Esophagus (tissue), 2 donors: ENCODE results near the gene PRR12. TPM values are rescaled to one million over a fixed set of nuclear protein-coding genes. Genes with fewer than 3 reads are reported as not detected.
"Not testable (repeated sequence)": the region's sequence is repeated elsewhere in the genome, so short reads cannot be mapped to it uniquely, and the experiment has no call there.

Experiments
- H3K27ac ChIP-seq, 2 donors: one replicate each; pipeline ENCODE4 v1.5.1; 2013; ENCODE audit warnings: low read depth in 2 of 2, mild to moderate bottlenecking in 2 of 2, inconsistent platforms in 1 of 2, low read length in 1 of 2, moderate library complexity in 1 of 2
- H3K27me3 ChIP-seq, 2 donors: one replicate each; pipeline ENCODE4 v1.6.1; 2013; ENCODE audit warnings: low read length in 2 of 2, control low read depth in 1 of 2, mild to moderate bottlenecking in 1 of 2; ENCODE audit not compliant: insufficient read depth in 2 of 2, control insufficient read depth in 1 of 2
- H3K36me3 ChIP-seq, 2 donors: one replicate each; pipeline ENCODE4 v1.6.1; 2013; ENCODE audit warnings: low read length in 1 of 2; ENCODE audit not compliant: control insufficient read depth in 2 of 2, insufficient read depth in 2 of 2
- H3K4me1 ChIP-seq, 2 donors: one replicate each; pipeline ENCODE4 v1.6.1; 2013; ENCODE audit warnings: low read length in 1 of 2; ENCODE audit not compliant: control insufficient read depth in 2 of 2, insufficient read depth in 2 of 2
- H3K4me3 ChIP-seq, 2 donors: one replicate each; pipeline ENCODE4 v1.5.1; 2013; ENCODE audit warnings: low read length in 2 of 2, mild to moderate bottlenecking in 2 of 2, low read depth in 1 of 2, moderate library complexity in 1 of 2
- H3K9me3 ChIP-seq, 2 donors: one replicate each; pipeline ENCODE4 v1.6.1; 2013; ENCODE audit warnings: mild to moderate bottlenecking in 2 of 2, low read depth in 1 of 2, low read length in 1 of 2, moderate library complexity in 1 of 2; ENCODE audit not compliant: control insufficient read depth in 2 of 2, insufficient read depth in 1 of 2
- WGBS, 2 donors: extraction: QIAGEN DNeasy Blood & Tissue Kit; methylation state at CpG; one replicate each; pipeline ENCODE4 v1.1.7; 2013; 5-methylcytosine and 5-hydroxymethylcytosine counted together
- polyA plus RNA-seq, 2 donors: library from polyadenylated mRNA; stranded (reverse); fragments of 200-250 nt; gene quantifications; one replicate each; pipeline ENCODE4 v1.2.3, GENCODE V29; 2013
- donor health status: healthy with polysubstance abuse.
- donor health status: Bipolar disorder and iron deficiency.

PRR12 gene
- polyA plus RNA-seq, 2 donors, result 4.8 to 11.2 TPM

- Histone ChIP-seq H3K4me1 (peaks cover 0 to 3% of the 10 kb centered on the region in 2 donors), H3K4me3 (no peak overlapping the region), H3K9me3 (no peaks in the 10 kb centered on the region), H3K36me3 (peaks cover 0 to 7% of the 10 kb centered on the region in 2 donors), H3K27me3 (no peaks in the 10 kb centered on the region), H3K27ac (no peak overlapping the region)
- 88 to 89% methylated on average over 9 of the region's 9 CpGs for WGBS, 2 donors
Measured at GRCh38 chr19:49629659-49630058, 38.7 kb downstream of the PRR12 start.

- Histone ChIP-seq H3K27ac (peak overlapping the region in 1 of 2 donors; percentile 33), H3K27me3 (no peaks in the 10 kb centered on the region), H3K4me3 (no peak overlapping the region), H3K4me1 (peaks cover 0 to 7% of the 10 kb centered on the region in 2 donors), H3K9me3 (no peaks in the 10 kb centered on the region), H3K36me3 (peaks cover 0 to 4% of the 10 kb centered on the region in 2 donors)
- WGBS, 2 donors, result 26 to 33% methylated on average over 9 of the region's 9 CpGs
Measured at GRCh38 chr19:49631014-49631588, 40.1 kb downstream of the PRR12 start.

- Histone ChIP-seq H3K27me3 (no peaks in the 10 kb centered on the region), H3K4me1 (peaks cover 4 to 7% of the 10 kb centered on the region in 2 donors), H3K36me3 (peaks cover 0 to 1% of the 10 kb centered on the region in 2 donors), H3K4me3 (no peak overlapping the region), H3K9me3 (no peaks in the 10 kb centered on the region), H3K27ac (no peak overlapping the region)
- WGBS, 2 donors, result 80 to 84% methylated on average over 19 of the region's 19 CpGs
Measured at GRCh38 chr19:49631610-49632192, 40.7 kb downstream of the PRR12 start.

GRCh38 chr19:49632576-49632975 lies 41.6 kb downstream of the PRR12 start:
- no peaks in the 10 kb centered on the region for H3K27me3 ChIP-seq
- H3K36me3 ChIP-seq, result no peaks in the 10 kb centered on the region
- H3K4me1 ChIP-seq, result peaks cover 6 to 7% of the 10 kb centered on the region in 2 donors
- WGBS, 2 donors, result 84 to 88% methylated on average over 5 of the region's 5 CpGs
- H3K9me3 ChIP-seq, result no peaks in the 10 kb centered on the region
- H3K4me3 ChIP-seq, result no peak overlapping the region
- no peak overlapping the region for H3K27ac ChIP-seq

GRCh38 chr19:49633273-49633672 lies 42.3 kb downstream of the PRR12 start:
- H3K36me3 ChIP-seq, H3K4me3 ChIP-seq, H3K4me1 ChIP-seq, H3K27me3 ChIP-seq, H3K27ac ChIP-seq, H3K9me3 ChIP-seq: not testable (repeated sequence)
- WGBS, 2 donors, result 70 to 72% methylated on average over 9 of the region's 9 CpGs

GRCh38 chr19:49635530-49636232 lies 44.7 kb downstream of the PRR12 start:
- Histone ChIP-seq H3K27ac (peak overlapping the region; percentile 14 to 50), H3K9me3 (no peaks in the 10 kb centered on the region), H3K4me1 (peaks cover 6 to 7% of the 10 kb centered on the region in 2 donors), H3K27me3 (no peaks in the 10 kb centered on the region), H3K36me3 (no peaks in the 10 kb centered on the region), H3K4me3 (no peak overlapping the region)
- WGBS, 2 donors, result 40 to 44% methylated on average over 24 of the region's 24 CpGs

- no peaks in the 10 kb centered on the region for H3K9me3 ChIP-seq
- H3K4me3 ChIP-seq, result no peak overlapping the region
- no peaks in the 10 kb centered on the region for H3K27me3 ChIP-seq
- peak overlapping the region in 1 of 2 donors; percentile 27 for H3K27ac ChIP-seq
- WGBS, 2 donors, result 77 to 78% methylated on average over 30 of the region's 30 CpGs
- peaks cover 6% of the 10 kb centered on the region in 2 donors for H3K4me1 ChIP-seq
- no peaks in the 10 kb centered on the region for H3K36me3 ChIP-seq
Measured at GRCh38 chr19:49636233-49636932, 45.4 kb downstream of the PRR12 start.

- no peaks in the 10 kb centered on the region for H3K9me3 ChIP-seq
- WGBS, 2 donors, result 6 to 7% methylated on average over 19 of the region's 19 CpGs
- peak overlapping the region; percentile 70 to 88 for H3K27ac ChIP-seq
Measured at GRCh38 chr19:49637821-49638738, 47.1 kb downstream of the PRR12 start.

More at GRCh38 chr19:49637821-49638738, 47.1 kb downstream of the PRR12 start:
- Histone ChIP-seq H3K4me1 (peaks cover 6% of the 10 kb centered on the region in 2 donors), H3K4me3 (no peak overlapping the region), H3K36me3 (no peaks in the 10 kb centered on the region), H3K27me3 (no peaks in the 10 kb centered on the region)
